SKM-1 (cell line): ENCODE data around the gene MICAL2.

Experiments used
- DNase-seq: peaks from one replicate; lab custom pipeline; 2025; ENCODE audit not compliant: unreplicated experiment; lab: John Stamatoyannopoulos, UW

MICAL2 gene

GRCh38 chr11:12185914-12186313, 75.5 kb downstream of the MICAL2 start:
- DNase-seq, result no peak

GRCh38 chr11:12186701-12187100, 76.3 kb downstream of the MICAL2 start:
- DNase-seq, result no peak

- DNase-seq, result no peak
These were observed 77.0 kb downstream of the MICAL2 start for GRCh38 chr11:12187399-12187798.

GRCh38 chr11:12188548-12189317, 78.3 kb downstream of the MICAL2 start:
- DNase-seq, result no peak

- no peak for DNase-seq
These were observed 79.3 kb downstream of the MICAL2 start for GRCh38 chr11:12189543-12190235.

GRCh38 chr11:12190511-12190910, 80.1 kb downstream of the MICAL2 start:
- no peak for DNase-seq

GRCh38 chr11:12192794-12193514, 82.6 kb downstream of the MICAL2 start:
- no peak for DNase-seq

GRCh38 chr11:12193515-12194336, 83.3 kb downstream of the MICAL2 start:
- DNase-seq, result no peak

GRCh38 chr11:12195768-12196167, 85.4 kb downstream of the MICAL2 start:
- DNase-seq, result no peak

- DNase-seq, result no peak
These were observed 85.9 kb downstream of the MICAL2 start for GRCh38 chr11:12196308-12196707.

- no peak for DNase-seq
These were observed 86.5 kb downstream of the MICAL2 start for GRCh38 chr11:12196872-12197271.

- no peak for DNase-seq
These were observed 88.1 kb downstream of the MICAL2 start for GRCh38 chr11:12198251-12199222.

GRCh38 chr11:12199231-12199948, 89.0 kb downstream of the MICAL2 start:
- no peak for DNase-seq

GRCh38 chr11:12200279-12200990, 90.0 kb downstream of the MICAL2 start:
- no peak for DNase-seq

- DNase-seq, result no peak
These were observed 90.9 kb downstream of the MICAL2 start for GRCh38 chr11:12200991-12201985.

GRCh38 chr11:12202661-12203310, 92.4 kb downstream of the MICAL2 start:
- DNase-seq, result no peak

- DNase-seq, result no peak
These were observed 94.1 kb downstream of the MICAL2 start for GRCh38 chr11:12204506-12204905.
